NCI-H128 (cell line): ENCODE results near the gene CARMIL1.

ENCODE experiments used
- DNase-seq: peaks from one replicate; lab custom pipeline; 2025; ENCODE audit not compliant: unreplicated experiment; lab: John Stamatoyannopoulos, UW

Gene CARMIL1

GRCh38 chr6:25332165-25332564 lies 53.0 kb downstream of the CARMIL1 start:
- no peak for DNase-seq

- DNase-seq: no peak
These were observed 53.5 kb downstream of the CARMIL1 start for GRCh38 chr6:25332655-25333071.

GRCh38 chr6:25333471-25333870 lies 54.3 kb downstream of the CARMIL1 start:
- DNase-seq: no peak

- DNase-seq: no peak
These were observed 55.6 kb downstream of the CARMIL1 start for GRCh38 chr6:25334793-25335192.

- DNase-seq: no peak
These were observed 57.8 kb downstream of the CARMIL1 start for GRCh38 chr6:25336996-25337395.

GRCh38 chr6:25337431-25337830 lies 58.3 kb downstream of the CARMIL1 start:
- no peak for DNase-seq

- no peak for DNase-seq
These were observed 61.4 kb downstream of the CARMIL1 start for GRCh38 chr6:25340431-25341202.

GRCh38 chr6:25341203-25341552 lies 62.0 kb downstream of the CARMIL1 start:
- DNase-seq: no peak

GRCh38 chr6:25341923-25342619 lies 62.9 kb downstream of the CARMIL1 start:
- DNase-seq: no peak

GRCh38 chr6:25342802-25343201 lies 63.6 kb downstream of the CARMIL1 start:
- DNase-seq: no peak

GRCh38 chr6:25343984-25344383 lies 64.8 kb downstream of the CARMIL1 start:
- DNase-seq: no peak

GRCh38 chr6:25344827-25345226 lies 65.7 kb downstream of the CARMIL1 start:
- DNase-seq: no peak

GRCh38 chr6:25346064-25346463 lies 66.9 kb downstream of the CARMIL1 start:
- DNase-seq: no peak

GRCh38 chr6:25350573-25350972 lies 71.4 kb downstream of the CARMIL1 start:
- no peak for DNase-seq

GRCh38 chr6:25351485-25351884 lies 72.3 kb downstream of the CARMIL1 start:
- no peak for DNase-seq

GRCh38 chr6:25352285-25352684 lies 73.1 kb downstream of the CARMIL1 start:
- no peak for DNase-seq

GRCh38 chr6:25354078-25354932 lies 75.1 kb downstream of the CARMIL1 start:
- no peak for DNase-seq

- DNase-seq: no peak
These were observed 80.2 kb downstream of the CARMIL1 start for GRCh38 chr6:25359191-25359861.

- DNase-seq: no peak
These were observed 80.7 kb downstream of the CARMIL1 start for GRCh38 chr6:25359891-25360290.

- DNase-seq: no peak
These were observed 81.4 kb downstream of the CARMIL1 start for GRCh38 chr6:25360621-25361020.

- no peak for DNase-seq
These were observed 84.3 kb downstream of the CARMIL1 start for GRCh38 chr6:25363427-25363826.
